Suprapubic skin (tissue), 3 donors: ENCODE results near the gene DNAH12.

Source experiments
- CTCF ChIP-seq, 2 donors: fragments of 200-600 bp in 1 of 2; fragments of 450-650 bp in 1 of 2; sonication (generic) in 1 of 2; IDR thresholded peaks; one replicate each; pipeline ENCODE4 v1.5.1; 2016 to 2019; ENCODE audit warnings: antibody characterized with exemption in 2 of 2, mild to moderate bottlenecking in 1 of 2, moderate library complexity in 1 of 2
- POLR2A ChIP-seq, 2 donors: fragments of 450-650 bp; IDR thresholded peaks; one replicate each; pipeline ENCODE4 v1.6.1; 2017; ENCODE audit warnings: antibody characterized with exemption in 2 of 2, mild to moderate bottlenecking in 2 of 2, moderate library complexity in 2 of 2

DNA sequence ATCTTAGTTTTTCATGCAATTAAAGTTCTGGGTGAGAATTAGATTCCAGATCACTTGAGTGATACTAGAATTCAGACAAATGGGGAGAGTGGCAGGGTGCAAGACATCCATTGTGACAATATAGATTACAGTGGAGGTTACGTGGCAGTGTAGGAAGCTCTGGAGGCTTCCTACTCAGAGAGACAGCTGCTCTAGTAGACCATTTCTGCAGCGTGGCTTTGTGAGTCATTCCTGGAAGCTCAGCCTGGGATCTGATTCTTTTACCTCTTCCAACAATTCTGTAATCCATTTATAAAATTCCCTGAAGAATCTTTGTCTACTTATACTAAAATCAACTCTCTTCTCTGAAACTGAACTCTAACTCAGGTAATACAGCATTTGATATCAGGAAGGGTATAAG lies 161.2 kb downstream of the DNAH12 start:
- no peak for TF ChIP-seq CTCF (IDR thresholded peaks at IDR 0.05)
- TF ChIP-seq POLR2A (IDR thresholded peaks at IDR 0.05): no peak
